KBM-7 (cell line): ENCODE results near the gene TCEAL2.
"Not testable (repeated sequence)": the region's sequence is repeated elsewhere in the genome, so short reads cannot be mapped to it uniquely, and the experiment has no call there.

ENCODE experiments used
- DNase-seq: peaks from one replicate; pipeline ENCODE4 v3.0.0-alpha.2; 2015
- in situ Hi-C: fragments of 300-500 bp; cut with MboI; formaldehyde crosslinking; loops from 2 replicates; pipeline ENCODE4 v1.14.3; 2020; ENCODE audit warnings: low sequenced_read_pairs, low pct_unique_long_range_greater_than_20kb, mixed read lengths

TCEAL2 gene

DNA sequence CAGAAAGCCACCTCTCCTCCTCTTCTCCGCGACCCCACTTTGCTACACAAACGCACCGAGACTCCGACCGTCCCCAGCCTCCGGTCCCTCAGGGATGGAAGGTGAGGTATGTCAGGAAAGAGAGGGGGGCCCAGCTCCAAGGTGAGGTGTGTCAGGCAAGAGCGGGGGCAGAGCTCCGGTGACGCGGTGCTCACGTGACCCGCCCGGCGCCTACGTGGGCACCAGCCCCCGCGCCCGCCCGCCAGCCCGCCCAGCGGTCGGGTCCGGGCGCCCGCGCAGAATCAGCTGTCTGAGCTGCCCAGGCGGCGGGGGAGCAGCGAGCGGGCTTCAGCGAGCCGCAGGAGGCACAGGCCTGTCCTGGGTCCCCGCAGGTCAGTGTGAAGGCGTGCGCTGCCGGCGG, at the start of gene TCEAL2:
Gene TCEAL2, plus strand, starts transcription at position 244 of the 400 bp plus-strand sequence. CDS start 1,152 bp downstream, outside the sequence.
- not testable (repeated sequence) for DNase-seq
- in situ Hi-C loops, result loop anchor here (25.0 kb wide), 1 partner anchor 762 kb away; no protein-coding TSS in a partner anchor

- in situ Hi-C loops, result no loop called here
- no peak for DNase-seq
Measured at GRCh38 chrX:102077426-102077825, 48.1 kb upstream of the TCEAL2 start.

DNA sequence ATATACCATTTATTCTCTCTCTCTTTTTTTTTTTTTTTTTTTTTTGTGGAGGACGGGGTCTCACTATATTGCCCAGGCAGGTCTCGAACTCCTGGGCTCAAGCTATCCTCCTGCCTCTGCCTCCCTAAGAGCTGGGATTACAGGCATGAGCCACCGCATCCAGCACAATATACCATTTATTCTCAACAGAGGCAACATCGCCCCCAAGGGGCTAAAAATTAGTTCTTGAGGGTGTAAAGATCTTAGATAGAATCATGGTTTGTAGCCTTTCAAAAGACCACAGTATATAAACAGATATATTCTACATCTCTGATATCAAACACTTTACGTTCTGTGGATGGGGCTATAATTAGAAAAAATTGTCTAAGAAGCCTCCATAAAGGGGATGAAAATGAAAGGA, 39.8 kb upstream of the TCEAL2 start:
- in situ Hi-C loops, result no loop called here
- peak; percentile 31 for DNase-seq

GRCh38 chrX:102113367-102113766, 12.1 kb upstream of the TCEAL2 start:
- in situ Hi-C loops, result no loop called here
- DNase-seq, result no peak

DNA sequence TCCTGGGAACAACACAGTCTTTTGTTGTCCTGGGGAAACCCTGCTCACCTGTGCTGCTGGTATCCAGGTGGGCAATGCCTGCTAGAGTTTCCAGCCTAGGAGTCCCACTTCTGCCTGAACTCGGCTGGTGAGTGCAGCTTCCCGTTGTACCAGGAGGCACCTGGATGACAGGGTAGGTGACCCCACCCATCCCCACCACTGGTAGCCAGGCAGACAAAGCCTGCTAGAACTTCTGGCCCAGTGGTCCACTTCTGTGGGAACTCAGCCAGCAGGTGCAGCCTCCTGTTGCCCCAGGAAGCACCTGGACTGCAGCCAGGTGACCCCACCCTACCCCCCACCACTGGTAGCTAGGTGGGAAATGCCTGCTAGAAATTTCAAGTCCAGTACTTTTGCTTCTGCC, 9.7 kb upstream of the TCEAL2 start:
- DNase-seq, result no peak
- in situ Hi-C loops, result no loop called here

DNA sequence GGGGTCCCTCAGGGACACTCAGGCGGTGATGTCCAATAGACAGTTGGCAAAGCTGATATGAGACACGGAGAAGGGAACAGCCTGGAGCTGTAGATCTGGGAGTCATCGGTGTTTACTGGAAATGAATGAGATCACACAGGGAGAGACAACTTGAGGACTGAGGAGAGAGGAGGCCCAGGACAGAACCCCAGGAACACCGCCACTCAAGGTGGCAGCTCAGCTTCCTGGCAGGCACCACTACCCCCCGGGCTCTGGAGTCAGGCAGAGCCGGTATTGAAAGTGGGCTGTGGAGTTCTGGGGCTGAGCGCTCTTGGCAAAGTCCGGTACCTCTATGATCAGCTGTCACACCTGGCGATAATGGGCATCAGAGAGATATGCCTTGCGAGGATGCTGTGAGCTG, 465 bp upstream of the TCEAL2 start:
- not testable (repeated sequence) for DNase-seq
- in situ Hi-C loops, result loop anchor here (25.0 kb wide), 1 partner anchor 762 kb away; no protein-coding TSS in a partner anchor

DNA sequence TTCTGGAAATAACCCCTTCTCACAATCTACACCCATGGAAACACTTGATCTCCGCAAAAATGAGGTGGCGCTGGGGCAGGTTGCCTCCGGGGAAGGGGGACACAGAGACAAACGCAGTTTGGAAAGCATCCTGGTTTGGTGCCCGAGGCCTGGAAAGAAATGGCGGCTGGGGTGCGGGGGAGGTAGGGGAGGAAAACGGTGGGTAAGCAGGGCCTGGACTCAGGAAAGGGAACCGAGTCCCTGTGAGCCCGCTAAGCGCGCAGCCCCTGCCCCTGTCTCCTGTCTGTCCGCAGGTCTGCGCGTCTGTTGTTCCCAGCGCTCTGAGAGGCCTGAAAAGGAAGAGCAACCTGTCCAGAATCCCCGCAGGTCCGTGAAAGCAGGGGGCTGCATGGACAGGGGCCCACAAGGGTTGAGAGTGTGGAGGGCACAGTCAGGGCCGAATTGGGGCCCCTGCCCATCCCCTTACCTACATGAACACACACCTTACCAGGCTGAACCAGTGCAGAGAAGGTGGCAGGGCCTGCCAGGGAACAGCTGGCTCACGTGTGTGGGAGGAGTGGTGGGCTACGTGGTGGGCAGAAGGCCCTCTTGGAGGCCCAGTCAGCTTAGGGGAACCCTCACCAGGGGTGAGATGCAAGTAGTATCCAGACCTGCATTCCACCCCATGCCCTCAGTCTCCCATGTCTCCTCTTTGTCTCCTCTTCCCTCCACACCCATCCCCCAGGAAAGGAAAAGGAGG, 770 bp downstream of the TCEAL2 start:
- DNase-seq, result not testable (repeated sequence)
- in situ Hi-C loops, result loop anchor here (25.0 kb wide), 1 partner anchor 761 kb away; no protein-coding TSS in a partner anchor

DNA sequence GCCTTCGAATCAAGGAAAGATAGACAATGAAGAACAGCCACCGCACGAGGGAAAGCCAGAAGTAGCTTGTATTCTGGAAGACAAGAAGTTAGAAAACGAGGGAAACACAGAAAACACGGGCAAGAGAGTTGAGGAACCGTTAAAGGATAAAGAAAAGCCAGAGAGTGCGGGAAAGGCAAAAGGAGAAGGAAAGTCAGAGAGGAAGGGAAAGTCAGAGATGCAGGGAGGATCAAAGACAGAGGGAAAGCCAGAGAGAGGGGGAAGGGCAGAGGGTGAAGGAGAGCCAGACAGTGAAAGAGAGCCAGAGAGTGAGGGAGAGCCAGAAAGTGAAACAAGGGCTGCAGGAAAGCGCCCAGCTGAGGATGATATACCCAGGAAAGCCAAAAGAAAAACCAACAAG, 1.4 kb downstream of the TCEAL2 start:
- in situ Hi-C loops, result loop anchor here (25.0 kb wide), 1 partner anchor 760 kb away; no protein-coding TSS in a partner anchor
- no peak for DNase-seq

GRCh38 chrX:102129473-102129872, 4.0 kb downstream of the TCEAL2 start:
- peak; percentile 34 for DNase-seq
- in situ Hi-C loops, result loop anchor here (25.0 kb wide), 1 partner anchor 758 kb away; no protein-coding TSS in a partner anchor

DNA sequence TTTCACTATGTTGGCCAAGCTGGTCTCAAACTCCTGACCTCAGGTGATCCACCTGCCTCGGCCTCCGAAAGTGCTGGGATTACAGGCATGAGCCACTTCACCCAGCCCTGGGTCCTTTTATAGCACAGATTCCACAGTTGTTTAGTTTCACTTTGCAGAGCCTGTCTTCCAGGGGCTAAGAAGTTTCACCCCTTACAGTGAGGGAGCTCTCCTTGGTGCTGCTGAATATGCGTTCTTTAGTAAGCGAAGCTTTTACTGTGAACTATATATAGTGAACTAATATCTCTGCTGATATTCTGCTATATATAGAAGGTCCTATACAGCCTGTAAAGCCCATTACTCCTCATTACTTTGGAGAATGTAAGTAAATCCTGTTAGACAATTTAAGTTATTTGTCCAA, 12.6 kb downstream of the TCEAL2 start:
- in situ Hi-C loops, result loop anchor here (25.0 kb wide), 1 partner anchor 749 kb away; no protein-coding TSS in a partner anchor
- no peak for DNase-seq

DNA sequence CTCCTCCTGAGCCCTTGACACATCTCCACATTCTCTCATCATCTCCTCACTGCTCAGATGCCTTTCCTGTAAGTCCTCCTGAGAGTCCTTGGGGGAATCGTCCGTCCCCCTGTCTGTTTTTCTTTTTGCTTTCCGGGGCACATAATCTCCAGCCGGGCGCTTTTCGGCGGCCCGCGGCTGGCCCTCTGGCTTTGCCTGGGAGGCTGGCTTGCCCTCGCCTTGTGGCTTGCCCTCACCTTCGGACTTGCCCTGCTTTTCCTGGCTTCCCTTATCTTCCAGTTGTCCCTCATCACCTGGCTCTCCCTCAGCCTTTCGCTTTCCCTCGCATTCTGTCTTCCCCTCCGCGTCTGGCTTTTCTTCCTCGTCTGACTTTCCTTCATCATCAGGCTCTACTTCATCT, 15.4 kb downstream of the TCEAL2 start:
- in situ Hi-C loops, result loop anchor here (25.0 kb wide), 1 partner anchor 746 kb away; no protein-coding TSS in a partner anchor
- DNase-seq, result not testable (repeated sequence)

GRCh38 chrX:102141631-102142030, 16.2 kb downstream of the TCEAL2 start:
- in situ Hi-C loops, result loop anchor here (25.0 kb wide), 1 partner anchor 746 kb away; no protein-coding TSS in a partner anchor
- DNase-seq, result not testable (repeated sequence)

DNA sequence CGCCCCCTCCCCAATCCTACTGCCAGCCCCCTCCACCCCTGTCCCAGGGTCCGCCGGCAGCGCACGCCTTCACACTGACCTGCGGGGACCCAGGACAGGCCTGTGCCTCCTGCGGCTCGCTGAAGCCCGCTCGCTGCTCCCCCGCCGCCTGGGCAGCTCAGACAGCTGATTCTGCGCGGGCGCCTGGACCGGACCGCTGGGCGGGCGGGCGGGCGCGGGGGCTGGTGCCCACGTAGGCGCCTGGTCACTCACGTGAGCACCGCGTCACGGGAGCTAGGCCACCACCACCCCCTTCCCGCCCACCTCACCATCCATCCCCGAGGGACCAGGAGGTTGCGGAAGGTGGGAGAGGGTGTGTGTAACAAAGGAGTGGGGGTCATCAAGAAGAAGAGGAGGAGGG, 16.8 kb downstream of the TCEAL2 start, which contains the start of gene TCEAL6:
Gene TCEAL6, minus strand, starts transcription at position 208 of the 400 bp plus-strand sequence.
- DNase-seq, result not testable (repeated sequence)
- in situ Hi-C loops, result loop anchor here (25.0 kb wide), 1 partner anchor 745 kb away; no protein-coding TSS in a partner anchor

DNA sequence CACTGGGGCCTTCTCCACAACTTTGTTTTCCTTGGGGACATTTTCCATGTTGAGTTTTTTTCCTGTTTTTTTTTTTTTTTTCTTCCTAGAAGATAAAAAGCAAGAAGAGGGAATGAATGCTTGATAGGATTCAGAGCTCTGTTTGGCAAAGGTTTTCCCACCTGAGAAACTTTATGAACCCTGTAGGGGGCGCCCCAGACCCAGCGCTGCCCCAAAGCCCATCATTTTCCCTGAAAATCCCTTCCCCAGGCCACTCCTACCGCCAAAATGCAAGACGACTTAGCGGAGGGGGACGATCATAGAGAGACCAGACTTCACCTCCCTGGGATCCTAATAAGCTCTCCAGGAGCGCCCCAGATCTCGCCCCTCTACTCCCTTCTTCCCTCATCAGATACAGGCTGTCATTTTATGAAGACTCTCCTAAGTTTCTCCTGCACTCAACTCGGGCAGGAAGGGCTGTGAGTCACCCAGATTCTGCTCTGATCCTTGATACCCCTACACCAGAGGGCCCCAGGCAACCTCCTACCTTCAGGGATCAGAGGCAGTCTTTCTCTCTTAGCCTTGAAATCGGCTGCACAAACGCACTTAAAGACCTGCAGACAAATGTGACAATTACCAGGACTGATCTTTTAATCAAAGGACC, 28.9 kb downstream of the TCEAL2 start:
- in situ Hi-C loops, result no loop called here
- DNase-seq, result peak; percentile 61

DNA sequence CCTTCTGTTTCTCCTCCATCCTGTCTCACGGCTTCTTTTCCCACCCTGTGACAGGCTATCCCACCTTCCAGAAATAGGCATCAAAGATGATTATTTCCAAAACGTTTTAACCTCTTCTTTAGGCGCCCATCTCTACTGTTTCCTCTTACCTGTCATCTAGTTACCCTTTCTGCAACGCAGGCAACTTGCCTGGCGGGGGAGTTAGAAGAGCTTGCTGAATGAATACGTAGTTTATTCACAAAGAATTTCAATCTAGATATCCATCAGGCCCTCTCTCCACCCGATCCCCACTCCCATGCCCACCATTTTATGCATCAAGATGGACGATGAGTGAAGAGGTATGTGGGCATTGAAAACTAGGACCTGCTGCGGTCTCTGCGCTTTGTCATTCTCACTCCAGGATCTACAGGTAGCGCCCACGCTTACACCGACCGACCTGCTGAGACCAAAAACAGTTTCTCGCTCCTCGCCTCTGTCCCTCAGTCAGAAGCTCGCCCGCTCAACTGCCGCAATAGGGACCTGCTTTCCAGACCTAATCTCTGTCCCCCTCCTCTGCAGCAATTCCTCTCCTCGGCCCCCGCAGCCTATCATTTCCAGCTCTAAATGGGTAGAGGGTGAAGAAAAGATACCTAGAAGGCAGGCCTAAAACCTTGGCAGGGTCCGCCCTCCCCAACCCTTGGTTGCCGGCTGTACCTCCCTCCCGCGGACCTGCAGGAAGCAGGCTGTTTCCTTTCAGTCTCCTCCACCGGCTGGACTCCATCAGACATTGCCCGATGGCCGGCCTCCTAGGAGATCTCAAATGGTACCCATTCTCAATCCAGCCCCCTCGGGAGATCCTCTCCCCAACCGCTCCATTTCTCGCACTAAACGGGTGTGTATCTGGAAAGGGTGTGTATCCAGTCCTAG, 29.7 kb downstream of the TCEAL2 start:
- DNase-seq, result peak; percentile 31
- in situ Hi-C loops, result no loop called here

- peak; percentile 81 for DNase-seq
- in situ Hi-C loops, result no loop called here
Measured at GRCh38 chrX:102155806-102156179, 30.3 kb downstream of the TCEAL2 start, which contains the start of gene BEX5. Gene BEX5 (minus strand): TSS chrX:102155977. CDS start chrX:102154265, 1,712 bp downstream.
